Sciatic nerve (tissue), 2 donors: ENCODE data around the gene DNAJC1. TPM values are rescaled to one million over a fixed set of nuclear protein-coding genes. Genes with fewer than 3 reads are reported as not detected.
"Not testable (repeated sequence)": the region's sequence is repeated elsewhere in the genome, so short reads cannot be mapped to it uniquely, and the experiment has no call there.

Experiments used
- ATAC-seq: fragments of 200-7000 bp; cut with Tn5 transposase; one replicate; pipeline ENCODE4 v1.9.1; 2020; ENCODE audit warnings: mild to moderate bottlenecking, moderate library complexity
- DNase-seq: peaks from one replicate; pipeline ENCODE4 v3.0.0-alpha.2; 2020; ENCODE audit warnings: low spot score
- intact Hi-C: fragments of 100-400 bp; cut with DNase I; formaldehyde crosslinking; loops from one replicate; pipeline ENCODE4 v1.14.2; 2022
- total RNA-seq: library from RNA; stranded (reverse); fragmentation: NEBNext Ultra II Directional; extraction: Animal tissue kit (Norgen Biotek cat#: 25700); gene quantifications from one replicate; pipeline ENCODE4 v1.2.1, GENCODE V29; 2021
- donor health status: DM: no; HTN: no; CAD: no.
- donor health status: DM: no; HTN: no; CAD: no.

Gene DNAJC1
- total RNA-seq, 1 donor from 2014 or later, result 26.4 TPM

- no peak for DNase-seq
- no peak for ATAC-seq
- intact Hi-C loops, result no loop called here
Measured at GRCh38 chr10:21926949-21927348, 76.6 kb downstream of the DNAJC1 start.

- ATAC-seq, result no peak
- intact Hi-C loops, result no loop called here
- DNase-seq, result no peak
Measured at GRCh38 chr10:21926358-21926925, 77.1 kb downstream of the DNAJC1 start.

DNA sequence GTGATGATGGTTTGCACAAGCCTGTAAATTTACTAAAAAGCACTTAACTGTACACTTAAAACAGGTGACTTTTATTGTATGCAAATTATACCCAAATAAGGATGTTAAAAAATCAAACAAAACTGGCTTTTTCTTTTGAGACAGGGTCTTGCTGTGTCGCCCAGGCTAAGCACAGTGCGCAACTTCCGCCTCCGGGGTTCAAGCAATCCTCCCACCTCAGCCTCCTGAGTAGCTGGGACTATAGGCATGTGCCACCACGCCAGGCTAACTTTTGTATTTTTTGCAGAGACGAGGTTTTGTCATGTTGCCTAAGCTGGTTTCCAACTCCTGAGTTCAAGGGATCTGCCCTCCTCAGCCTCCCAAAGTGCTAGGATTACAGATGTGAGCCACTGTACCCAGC, 77.7 kb downstream of the DNAJC1 start:
- ATAC-seq (no peak), DNase-seq (no peak)
- intact Hi-C loops, result no loop called here

DNA sequence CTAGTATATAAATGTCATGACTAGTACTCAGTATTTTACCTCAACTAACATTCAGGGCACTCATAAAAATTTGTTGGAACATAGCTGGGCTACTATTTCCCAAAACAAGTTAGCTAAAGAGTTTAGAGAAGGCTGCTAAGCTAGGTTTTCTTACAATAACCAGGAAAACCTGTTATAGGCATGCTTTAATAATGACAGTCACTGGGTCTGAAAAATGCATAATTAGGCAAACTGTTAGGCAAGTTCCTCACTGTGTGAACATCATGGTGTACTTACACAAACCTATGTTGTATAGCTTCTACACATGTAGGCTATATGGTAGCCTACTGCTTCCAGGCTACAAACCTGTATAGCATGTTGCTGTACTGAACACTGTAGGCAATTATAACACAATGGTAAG, 79.0 kb downstream of the DNAJC1 start:
- ATAC-seq (no peak), DNase-seq (no peak)
- intact Hi-C loops, result no loop called here

- intact Hi-C loops, result no loop called here
Measured at GRCh38 chr10:21920633-21921032, 82.9 kb downstream of the DNAJC1 start.

GRCh38 chr10:21919906-21920305, 83.6 kb downstream of the DNAJC1 start:
- ATAC-seq (no peak), DNase-seq (no peak)
- intact Hi-C loops, result no loop called here

More at GRCh38 chr10:21920633-21921032, 82.9 kb downstream of the DNAJC1 start:
- DNase-seq (no peak), ATAC-seq (no peak)

GRCh38 chr10:21919117-21919516, 84.4 kb downstream of the DNAJC1 start:
- DNase-seq (no peak), ATAC-seq (no peak)
- intact Hi-C loops, result no loop called here

DNA sequence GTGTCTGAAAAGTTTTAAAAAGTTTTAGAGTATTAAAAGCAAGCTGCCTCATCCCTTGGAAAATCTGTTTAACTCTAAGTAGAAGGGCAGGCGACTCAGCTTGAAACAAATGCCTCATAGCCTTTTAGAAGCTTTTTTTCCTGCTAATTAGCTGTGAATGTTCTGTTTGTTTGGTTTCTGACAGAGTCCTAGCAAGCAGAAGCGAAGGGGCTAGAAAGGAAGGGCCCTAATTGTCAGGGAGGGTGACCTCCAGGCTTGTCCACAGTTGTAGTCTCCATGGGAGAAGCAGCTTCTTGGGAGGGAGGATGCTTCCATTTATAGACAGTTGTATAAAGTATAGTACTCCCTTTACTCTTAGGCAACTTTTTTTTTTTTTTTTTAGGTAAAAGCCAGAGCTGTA, 90.9 kb downstream of the DNAJC1 start:
- ATAC-seq, result no peak
- no peak for DNase-seq
- intact Hi-C loops, result no loop called here

DNA sequence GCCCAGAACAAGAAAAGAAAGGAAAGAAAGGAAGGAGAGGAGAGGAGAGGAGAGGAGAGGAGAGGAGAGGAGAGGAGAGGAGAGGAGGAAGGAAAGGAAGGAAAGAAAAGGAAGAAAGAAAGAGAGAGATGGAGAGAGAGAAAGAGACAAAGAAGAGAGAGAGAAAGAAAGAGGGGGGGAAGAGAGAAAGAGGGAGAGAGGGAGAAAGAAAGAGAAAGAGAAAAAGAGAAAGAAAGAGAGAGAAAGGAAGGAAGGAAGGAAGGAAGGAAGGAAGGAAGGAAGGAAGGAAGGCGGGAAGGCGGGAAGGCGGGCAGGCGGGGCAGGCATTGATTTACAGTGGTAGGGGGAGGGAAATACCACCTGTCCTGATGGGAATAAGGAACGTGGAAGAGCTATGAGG, 92.7 kb downstream of the DNAJC1 start:
- intact Hi-C loops, result no loop called here
- no peak for ATAC-seq
- no peak for DNase-seq

- ATAC-seq (no peak), DNase-seq (no peak)
- intact Hi-C loops, result no loop called here
Measured at GRCh38 chr10:21907436-21907835, 96.1 kb downstream of the DNAJC1 start.

- intact Hi-C loops, result no loop called here
- DNase-seq, result no peak
- no peak for ATAC-seq
Measured at GRCh38 chr10:21904930-21905329, 98.6 kb downstream of the DNAJC1 start.

DNA sequence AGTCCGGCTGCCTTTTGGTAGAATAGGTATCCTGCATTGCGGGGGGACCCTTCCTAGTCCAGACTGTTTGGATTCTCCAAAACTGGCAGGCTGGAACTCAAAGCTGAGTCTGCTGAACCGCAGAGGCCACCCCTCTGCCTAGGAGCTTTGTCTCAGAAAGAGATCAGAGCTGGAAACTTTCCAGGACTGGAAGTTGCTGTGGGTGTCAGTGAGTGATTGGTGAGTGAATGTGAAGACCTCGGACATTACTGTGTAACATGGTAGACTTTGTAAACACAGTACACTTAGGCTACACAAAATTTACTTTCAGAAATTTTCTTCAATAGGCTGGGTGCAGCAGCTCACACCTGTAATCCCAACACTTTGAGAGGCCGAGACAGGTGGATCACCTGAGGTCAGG, 103.8 kb downstream of the DNAJC1 start:
- DNase-seq, result no peak
- intact Hi-C loops, result no loop called here
- ATAC-seq, result no peak

GRCh38 chr10:21895932-21896331, 107.6 kb downstream of the DNAJC1 start:
- DNase-seq, result no peak
- no peak for ATAC-seq
- intact Hi-C loops, result no loop called here

DNA sequence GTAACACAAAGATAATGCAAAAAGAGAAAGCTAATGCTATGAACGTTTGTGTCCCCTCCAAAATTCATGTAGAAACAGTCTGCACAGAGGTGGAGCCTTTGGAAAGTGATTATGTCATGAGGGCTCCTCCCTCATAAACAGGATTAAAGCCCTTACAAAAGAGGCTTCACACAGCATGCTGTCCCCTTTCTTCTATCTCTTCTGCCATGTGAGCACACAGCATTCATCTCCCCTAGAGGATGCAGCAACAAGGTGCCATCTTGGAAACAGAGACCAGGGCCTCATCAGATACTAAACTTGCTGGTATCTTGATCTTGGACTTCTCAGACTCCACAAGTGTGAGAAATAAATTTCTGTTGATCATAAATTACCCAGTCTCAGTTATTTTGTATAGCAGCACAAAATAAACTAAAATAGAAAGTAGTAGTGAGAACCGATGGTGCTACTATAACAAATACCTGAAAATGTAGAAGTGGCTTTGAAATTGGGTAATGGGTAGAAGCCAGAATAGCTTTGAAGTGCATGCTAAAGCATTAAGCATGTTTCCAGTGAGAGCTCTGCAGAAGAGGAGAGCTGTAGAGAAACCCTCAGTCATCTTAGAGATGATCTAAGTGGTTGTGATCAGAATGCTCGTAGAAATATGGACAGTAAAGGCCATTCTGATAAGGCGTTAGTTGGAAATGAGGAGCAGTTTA, 108.7 kb downstream of the DNAJC1 start:
- ATAC-seq (no peak), DNase-seq (no peak)
- intact Hi-C loops, result no loop called here

DNA sequence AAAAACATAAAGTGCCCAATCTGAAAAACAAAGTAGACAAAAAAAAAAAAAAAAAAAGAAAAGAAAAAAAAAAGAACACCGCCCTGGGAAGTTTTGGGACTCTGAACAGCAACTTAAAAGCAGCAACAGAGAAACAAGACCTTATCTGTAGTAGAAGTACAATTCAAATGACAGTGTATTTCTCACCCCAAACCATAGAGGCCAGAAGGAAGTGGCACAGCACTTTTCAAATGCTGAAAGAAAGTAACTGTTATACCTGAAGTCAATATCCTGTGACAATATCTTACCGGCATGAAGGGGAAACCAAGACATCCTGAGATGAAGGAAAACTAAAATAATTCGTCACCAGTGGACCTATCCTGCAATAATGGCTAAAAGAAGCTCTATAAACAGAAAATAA, 112.1 kb downstream of the DNAJC1 start:
- DNase-seq, result no peak
- intact Hi-C loops, result no loop called here
- ATAC-seq, result no peak

GRCh38 chr10:21889477-21890275, 113.9 kb downstream of the DNAJC1 start:
- DNase-seq (no peak), ATAC-seq (no peak)
- intact Hi-C loops, result no loop called here

- no peak for ATAC-seq
- intact Hi-C loops, result no loop called here
Measured at GRCh38 chr10:21888959-21889358, 114.6 kb downstream of the DNAJC1 start.

DNA sequence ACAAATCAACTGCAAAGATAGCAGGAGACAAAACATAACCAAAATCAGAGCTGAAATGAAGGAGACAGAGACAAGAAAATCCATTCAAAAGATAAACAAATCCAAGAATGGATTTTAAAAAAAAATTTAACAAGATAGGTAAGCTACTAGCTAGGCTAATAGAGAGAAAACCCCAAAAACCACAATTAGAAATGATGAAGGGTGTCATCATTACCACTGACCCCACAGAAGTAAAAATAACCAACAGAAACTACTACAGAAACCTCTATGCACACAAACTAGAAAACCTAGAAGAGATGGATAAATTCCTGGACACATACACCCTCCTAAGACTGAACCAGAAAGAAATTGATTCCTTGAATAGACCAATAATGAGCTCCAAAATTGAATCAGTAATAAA, 117.6 kb downstream of the DNAJC1 start:
- intact Hi-C loops, result no loop called here
- ATAC-seq (no peak), DNase-seq (no peak)

More at GRCh38 chr10:21888959-21889358, 114.6 kb downstream of the DNAJC1 start:
- no peak for DNase-seq

- DNase-seq (no peak), ATAC-seq (no peak)
- intact Hi-C loops, result no loop called here
Measured at GRCh38 chr10:21873198-21873597, 130.3 kb downstream of the DNAJC1 start.

GRCh38 chr10:21872771-21873170, 130.8 kb downstream of the DNAJC1 start:
- intact Hi-C loops, ATAC-seq, DNase-seq: not testable (repeated sequence)
